ENCODE results near the gene DENND10.

DENND10 gene, protein sequence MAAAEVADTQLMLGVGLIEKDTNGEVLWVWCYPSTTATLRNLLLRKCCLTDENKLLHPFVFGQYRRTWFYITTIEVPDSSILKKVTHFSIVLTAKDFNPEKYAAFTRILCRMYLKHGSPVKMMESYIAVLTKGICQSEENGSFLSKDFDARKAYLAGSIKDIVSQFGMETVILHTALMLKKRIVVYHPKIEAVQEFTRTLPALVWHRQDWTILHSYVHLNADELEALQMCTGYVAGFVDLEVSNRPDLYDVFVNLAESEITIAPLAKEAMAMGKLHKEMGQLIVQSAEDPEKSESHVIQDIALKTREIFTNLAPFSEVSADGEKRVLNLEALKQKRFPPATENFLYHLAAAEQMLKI

DNA sequence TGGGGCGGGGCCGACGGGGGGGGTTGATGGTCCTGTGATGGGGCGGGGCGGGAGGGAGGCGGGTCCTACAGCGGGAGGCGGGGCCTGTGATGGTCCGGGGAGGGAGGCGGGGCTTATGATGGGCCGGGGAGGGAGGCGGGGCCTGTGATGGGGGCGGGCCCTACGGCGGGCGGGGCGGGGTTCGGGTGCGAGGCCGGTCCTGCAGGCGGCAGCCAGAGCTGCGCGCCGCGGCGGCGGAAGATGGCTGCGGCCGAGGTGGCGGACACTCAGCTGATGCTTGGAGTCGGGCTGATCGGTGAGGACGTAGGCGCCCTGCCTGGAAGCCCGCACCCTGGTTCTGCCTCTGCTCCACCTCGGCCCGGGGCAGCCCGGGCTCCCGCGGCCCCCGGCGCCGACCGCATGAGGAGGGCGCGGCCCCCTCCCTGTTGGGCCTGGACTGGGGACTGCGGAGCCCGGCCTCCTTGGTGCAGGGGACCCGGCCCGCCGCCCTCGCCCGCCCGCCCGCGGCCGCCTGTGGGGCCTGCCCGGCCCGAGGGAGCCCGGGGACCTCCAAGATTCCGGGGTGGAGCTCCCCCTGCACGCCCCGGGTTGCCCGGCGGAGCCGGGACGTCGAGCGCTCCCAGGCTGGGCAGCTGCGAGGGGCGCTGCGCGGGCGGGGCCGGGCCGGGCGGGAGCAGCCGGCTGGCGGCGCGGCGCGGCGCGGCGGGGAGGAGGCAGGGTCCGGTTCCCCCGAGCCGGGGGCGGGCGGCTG is at the start of gene DENND10:
TSS of gene DENND10 (plus strand) at position 211 of the 751 bp plus-strand sequence. CDS start at position 241, 30 bp downstream.
- FAIRE-seq: no peak
- peak; percentile 86 for DNase-seq (ENCODE audit: insufficient read length, low spot score)

DNA sequence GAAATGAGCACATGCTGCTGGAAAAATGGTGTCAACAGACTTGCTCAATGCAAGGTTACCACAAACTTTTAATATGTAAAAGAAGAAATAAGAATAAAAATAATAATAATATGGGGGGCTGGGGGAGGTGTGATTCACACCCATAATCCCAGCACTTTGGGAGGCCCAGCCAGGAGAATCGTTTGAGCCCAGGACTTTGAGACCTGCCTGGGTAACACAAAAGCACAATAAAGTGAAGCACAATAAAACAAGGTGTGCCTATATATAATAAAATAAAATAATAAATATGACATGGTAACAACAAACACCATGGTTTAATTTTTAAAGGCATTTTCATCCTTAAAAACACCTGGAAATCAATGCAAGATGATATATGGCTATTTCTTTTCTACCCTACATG is 48.4 kb upstream of the DENND10 start:
- no peak for DNase-seq (ENCODE audit: insufficient read length, low spot score)
- FAIRE-seq: no peak

GRCh38 chr10:119058010-119058409 is 45.9 kb upstream of the DENND10 start:
- DNase-seq (ENCODE audit: insufficient read length, low spot score) (no peak), FAIRE-seq (no peak)

- DNase-seq (ENCODE audit: insufficient read length, low spot score): no peak
These were observed 44.4 kb upstream of the DENND10 start for GRCh38 chr10:119059557-119059956.

DNA sequence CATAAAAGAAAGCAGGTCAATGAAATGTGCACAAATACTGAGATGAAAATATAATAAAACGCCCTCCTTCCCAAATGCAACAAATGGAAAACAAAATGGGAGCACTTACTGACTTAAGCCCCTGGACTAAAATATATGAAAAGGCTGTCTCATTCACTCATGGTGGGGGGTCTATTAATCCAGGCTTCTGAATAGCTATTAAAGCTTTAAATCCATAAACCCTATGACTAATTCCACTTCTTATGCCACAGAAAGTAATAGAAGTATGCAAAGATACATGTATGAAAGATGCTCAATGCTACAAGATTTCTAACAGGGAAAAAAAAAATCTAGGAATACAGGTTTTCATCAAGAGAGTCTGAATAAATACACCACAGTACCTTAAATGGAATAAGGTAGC is 43.8 kb upstream of the DENND10 start:
- DNase-seq (ENCODE audit: insufficient read length, low spot score) (no peak), FAIRE-seq (no peak)

More at GRCh38 chr10:119059557-119059956, 44.4 kb upstream of the DENND10 start:
- no peak for FAIRE-seq

- FAIRE-seq (no peak), DNase-seq (ENCODE audit: insufficient read length, low spot score) (no peak)
These were observed 42.6 kb upstream of the DENND10 start for GRCh38 chr10:119061352-119061751.

- DNase-seq (ENCODE audit: insufficient read length, low spot score) (no peak), FAIRE-seq (no peak)
These were observed 42.0 kb upstream of the DENND10 start for GRCh38 chr10:119061926-119062325.

- no peak for FAIRE-seq
- no peak for DNase-seq (ENCODE audit: insufficient read length, low spot score)
These were observed 33.3 kb upstream of the DENND10 start for GRCh38 chr10:119070395-119071165.

DNA sequence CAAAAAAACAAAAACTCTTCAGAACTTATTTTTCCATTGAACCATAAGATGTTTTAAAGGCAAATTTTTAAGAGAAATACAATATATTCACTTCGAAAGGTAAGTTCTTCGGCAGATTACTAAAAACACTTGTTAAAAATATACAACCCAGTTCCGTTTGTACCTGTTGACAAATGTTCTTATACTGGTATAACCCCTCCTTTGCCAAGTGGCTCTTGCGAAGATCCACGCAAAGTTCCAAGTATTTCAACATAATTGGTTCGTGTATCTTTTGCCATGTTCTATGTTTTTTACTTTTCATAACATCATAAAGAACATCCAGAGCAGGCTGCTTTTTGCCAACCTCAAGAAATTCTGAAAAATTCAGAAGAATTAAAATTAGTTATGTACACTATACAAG is 30.3 kb upstream of the DENND10 start:
- DNase-seq (ENCODE audit: insufficient read length, low spot score): no peak
- FAIRE-seq: no peak

DNA sequence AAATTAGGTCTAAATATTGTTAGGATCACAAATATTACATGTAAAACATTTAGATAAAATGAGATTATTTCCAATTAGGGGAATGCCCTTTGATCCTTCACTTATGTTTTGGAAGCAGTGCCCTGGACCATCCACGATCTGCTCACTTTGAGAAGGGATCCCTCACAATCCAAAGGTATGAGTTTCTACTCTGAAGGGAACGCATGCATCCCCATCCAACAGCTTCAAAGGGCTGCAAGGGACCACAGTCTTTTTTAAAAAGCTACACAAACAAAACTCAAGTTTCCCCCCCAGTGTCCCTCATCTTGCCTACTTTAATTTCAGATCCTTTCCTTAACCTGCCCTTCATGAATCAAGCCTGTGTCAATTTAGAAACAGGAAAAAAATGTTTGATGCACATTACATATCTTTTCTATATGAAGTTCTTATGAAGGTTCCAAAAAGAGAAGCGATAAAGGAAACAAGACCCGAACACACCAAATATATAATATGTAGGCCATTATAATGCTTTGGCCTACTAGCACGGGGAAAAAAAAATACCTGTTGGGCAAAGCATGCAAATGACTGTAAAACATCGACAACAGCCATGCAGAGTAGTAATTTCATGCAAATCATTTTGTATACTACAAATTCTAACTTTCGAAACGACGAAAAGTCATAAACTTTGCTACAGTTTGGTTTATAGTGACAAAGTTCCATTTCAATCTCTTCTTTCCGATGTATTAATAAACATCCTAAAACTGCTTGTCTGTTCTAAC is 25.3 kb upstream of the DENND10 start:
- no peak for DNase-seq (ENCODE audit: insufficient read length, low spot score)
- no peak for FAIRE-seq

- FAIRE-seq: no peak
- peak; percentile 72 for DNase-seq (ENCODE audit: insufficient read length, low spot score)
These were observed 24.1 kb upstream of the DENND10 start for GRCh38 chr10:119079599-119080520.

- peak; percentile 83 for DNase-seq (ENCODE audit: insufficient read length, low spot score)
- peak; percentile 57 for FAIRE-seq
These were observed 23.2 kb upstream of the DENND10 start, which contains the start of gene EIF3A for GRCh38 chr10:119080521-119081259. Gene EIF3A, minus strand, starts transcription at chr10:119080817. Its CDS starts 141 bp downstream, at chr10:119080676.

DNA sequence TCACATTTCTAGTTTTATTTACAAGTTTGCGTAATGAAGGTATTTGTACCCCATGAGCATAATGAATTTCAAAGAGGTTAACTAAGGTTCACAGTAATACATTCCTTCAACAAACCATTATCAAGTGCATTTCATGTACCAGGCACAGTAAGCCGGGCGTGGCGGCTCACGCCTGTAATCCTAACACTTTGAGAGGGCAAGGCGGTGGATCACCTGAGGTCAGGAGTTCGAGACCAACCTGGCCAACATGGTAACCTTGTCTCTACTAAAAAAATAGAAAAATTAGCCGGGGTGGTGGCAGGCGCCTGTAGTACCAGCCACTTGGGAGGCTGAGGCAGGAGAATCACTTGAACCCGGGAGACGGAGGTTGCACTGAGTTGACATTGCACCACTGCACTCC is 19.0 kb upstream of the DENND10 start:
- FAIRE-seq (no peak), DNase-seq (ENCODE audit: insufficient read length, low spot score) (no peak)

DNA sequence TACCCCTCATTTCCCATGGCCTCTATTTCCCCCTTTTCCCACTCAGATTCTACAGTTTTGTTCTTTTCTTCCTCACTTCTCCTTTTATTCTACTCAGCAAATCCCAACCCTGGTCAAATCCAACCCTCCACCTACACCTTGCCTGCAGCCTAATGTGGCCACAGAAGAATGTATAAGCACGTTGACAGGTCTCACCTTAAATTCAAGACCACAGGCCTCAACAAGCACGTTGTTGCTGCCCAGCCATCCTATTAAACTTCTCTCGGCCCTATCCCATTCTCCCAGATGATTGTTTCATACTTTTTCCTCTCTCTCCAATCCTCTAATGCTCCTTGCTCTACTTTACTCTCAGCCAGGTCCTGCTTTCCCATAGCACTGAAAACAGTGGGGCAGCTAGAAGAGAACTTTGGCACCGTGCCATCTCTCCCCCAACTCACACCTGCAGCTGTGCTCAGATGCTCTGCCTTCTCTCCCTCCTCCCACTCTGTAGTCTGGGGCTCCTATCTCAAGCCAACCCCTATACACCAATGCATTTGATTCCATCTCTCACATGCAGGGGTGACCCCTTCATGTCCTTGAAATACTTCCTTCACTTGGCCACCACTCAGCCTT is 16.5 kb upstream of the DENND10 start:
- DNase-seq (ENCODE audit: insufficient read length, low spot score) (no peak), FAIRE-seq (no peak)

GRCh38 chr10:119090026-119090795 is 13.7 kb upstream of the DENND10 start:
- FAIRE-seq (no peak), DNase-seq (ENCODE audit: insufficient read length, low spot score) (no peak)

DNA sequence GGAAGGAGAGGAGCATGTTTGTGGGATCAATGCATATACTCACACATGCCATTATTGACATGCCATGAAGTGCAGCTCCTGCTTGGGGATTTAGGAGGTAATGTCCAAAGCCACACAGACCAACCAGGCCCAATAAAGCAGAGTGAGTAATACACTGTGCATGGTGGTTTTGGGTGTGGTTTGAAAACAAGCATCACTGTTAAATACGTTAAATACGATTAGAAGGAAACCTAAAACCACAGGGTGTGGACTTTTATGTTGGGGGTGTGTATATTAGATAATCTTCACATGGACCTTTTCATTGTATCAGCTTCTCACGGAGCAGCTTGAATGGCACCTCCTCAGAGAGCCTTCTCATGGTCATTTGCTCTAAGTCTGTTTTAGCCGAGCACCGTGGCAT is 12.9 kb upstream of the DENND10 start:
- DNase-seq (ENCODE audit: insufficient read length, low spot score): no peak
- FAIRE-seq: no peak

DNA sequence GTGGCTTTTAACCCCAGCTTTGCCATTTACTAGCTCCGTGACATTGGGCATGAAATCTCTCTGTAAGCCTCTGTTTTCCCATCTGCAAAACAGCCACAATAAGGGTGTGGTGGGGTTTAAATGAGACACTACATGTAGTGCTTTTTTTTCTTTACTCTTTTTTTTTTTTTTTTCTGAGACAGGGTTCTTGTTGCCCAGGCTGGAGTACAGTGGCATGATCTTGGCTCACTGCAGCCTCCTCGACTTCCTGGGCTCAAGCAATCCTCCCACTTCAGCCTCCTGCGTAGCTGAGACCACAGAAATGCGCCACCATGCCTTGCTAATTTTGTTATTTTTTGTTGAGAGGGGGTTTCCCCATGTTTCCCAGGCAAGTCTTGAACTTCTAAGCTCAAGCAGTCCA is 8.3 kb upstream of the DENND10 start:
- DNase-seq (ENCODE audit: insufficient read length, low spot score) (no peak), FAIRE-seq (no peak)

Data from HTR-8/SVneo (cell line).